GM04504 (cell line): ENCODE data around the gene AJUBA.
"Not testable (repeated sequence)": the region's sequence is repeated elsewhere in the genome, so short reads cannot be mapped to it uniquely, and the experiment has no call there.

Source experiments
- DNase-seq: peaks from one replicate; pipeline ENCODE4 v3.0.0-alpha.2; 2012; ENCODE audit warnings: low read depth

Gene AJUBA

DNA sequence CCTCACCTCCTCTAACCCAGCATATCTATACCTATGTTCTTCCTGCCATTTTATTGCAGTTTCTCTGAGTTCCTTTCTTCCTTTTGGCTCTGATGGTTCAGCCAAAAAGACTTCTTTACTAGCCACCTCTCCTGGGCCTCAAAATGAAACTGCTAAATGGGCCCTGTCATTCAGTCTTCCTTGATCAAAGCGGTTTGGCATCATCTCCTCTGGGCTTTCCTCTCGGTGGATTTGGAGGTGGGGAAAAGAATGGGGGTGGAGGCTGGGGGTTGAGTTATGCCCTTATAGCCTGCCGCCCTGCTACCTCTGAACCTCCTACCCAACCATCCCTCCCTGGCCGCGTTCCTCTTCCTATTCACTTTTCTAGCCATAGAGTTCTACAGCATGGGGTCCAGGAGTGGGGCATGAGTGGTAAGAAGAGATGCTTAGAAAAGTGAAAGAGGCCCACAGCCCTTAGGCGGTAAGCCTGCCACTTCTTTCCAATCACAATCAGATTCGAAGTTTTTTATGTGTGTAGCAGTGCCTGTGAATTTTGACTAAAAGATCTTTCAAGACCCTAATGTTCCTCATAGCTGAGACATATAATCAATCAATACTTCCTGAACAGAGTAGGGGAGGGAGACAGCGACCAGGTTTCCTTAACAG, 2.5 kb downstream of the AJUBA start:
- DNase-seq = no peak

DNA sequence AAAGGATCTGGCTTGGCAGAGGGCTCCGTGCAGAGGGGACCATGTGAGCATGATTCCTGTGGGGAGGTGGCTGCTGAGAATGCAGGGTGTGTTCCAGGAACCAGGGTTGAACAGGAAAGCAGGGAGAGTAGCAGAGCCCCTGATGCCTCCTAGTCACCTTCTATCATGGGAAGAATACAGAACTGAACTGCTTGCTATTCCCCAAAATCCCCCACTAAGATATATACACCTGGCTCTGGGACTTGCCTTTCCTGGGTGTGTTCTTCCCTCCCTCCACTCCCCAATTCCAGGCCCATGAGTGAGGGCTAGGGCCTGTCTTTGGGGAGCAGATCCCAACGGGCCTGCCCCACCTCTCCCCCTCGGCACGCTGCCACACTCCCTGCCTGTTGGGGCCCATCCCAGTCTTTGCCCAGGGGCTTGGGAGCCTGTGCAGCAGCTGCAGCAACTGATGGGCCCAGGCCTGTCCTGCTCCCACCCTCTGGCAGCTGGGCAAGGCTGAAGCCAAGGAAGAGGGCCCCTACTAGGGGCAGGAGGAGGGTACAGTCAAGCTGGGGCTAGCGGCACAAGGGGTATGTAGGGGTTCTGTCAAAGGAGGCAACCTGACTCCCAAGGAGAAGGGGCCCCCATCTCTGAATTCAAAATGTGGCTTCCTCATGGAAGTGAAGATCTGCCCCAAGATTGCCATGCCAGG, 3.2 kb downstream of the AJUBA start:
- DNase-seq = no peak

DNA sequence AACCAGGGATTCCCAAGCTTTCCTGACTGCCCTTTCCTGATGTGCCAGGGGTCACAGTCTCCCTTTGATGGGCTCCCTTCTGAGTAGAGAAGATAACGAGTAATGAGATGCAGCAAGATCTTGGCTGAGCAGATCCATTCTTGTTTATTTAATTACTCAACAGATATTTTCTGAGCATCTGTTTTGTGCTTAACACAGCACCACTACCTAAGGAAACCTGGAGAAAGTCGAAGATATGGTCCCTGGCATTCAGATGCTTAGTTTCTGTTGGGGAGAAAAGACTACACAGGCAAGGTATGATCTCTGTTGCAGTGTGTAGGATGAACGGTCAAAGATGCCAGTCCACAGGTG, 3.9 kb downstream of the AJUBA start:
- DNase-seq = no peak

DNA sequence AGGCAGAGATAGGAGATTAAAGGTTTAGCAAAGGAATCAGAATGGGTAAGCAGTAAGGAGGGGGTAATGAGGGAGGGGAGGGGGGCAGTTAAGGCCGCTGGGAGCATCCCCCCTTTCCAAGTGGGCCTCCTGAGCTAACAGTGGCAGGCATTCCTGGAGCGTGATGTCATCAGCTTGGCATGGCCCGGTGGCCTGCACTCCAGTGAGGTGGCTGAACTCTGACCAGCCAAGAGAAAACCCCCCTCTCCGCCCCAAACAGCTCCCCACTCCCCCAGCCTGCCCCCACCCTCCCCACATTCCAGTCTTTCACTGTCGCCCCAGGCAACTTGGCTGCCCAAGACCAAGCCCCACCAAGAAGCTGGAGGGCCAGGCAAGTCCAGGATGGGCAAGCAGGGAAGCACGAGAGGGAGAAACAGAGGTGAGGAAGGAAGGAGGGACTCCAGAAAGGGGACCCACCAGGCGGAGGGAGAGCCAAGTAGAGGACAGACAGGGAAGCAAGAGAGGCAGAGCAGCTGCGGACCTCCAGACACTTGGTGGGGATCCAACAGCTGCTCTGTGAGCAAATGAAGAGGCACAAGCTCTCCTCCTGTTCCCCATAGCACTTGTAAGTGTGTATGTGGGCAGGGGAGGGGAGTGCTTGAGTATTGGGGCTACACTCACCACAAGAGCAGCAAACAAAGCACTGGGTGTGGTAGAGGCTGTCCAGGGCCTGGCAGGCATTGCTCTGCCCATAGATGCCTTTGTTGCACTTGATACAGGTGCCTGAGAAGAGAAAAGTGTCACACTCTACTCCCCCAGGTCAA, 4.5 kb downstream of the AJUBA start:
- DNase-seq = no peak

DNA sequence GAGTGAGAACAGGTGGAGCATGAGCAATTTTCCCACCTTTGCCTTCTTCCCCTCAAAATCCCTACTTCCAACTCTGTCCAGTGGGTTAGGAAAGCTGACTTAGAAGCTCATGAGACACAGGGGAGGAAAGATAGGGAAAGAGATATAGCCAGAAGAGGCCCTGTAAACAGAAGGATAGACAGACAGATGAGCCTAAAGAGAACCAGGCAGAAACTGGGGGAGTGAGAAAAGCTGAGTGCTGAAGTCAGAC, 5.0 kb downstream of the AJUBA start:
- no peak for DNase-seq

DNA sequence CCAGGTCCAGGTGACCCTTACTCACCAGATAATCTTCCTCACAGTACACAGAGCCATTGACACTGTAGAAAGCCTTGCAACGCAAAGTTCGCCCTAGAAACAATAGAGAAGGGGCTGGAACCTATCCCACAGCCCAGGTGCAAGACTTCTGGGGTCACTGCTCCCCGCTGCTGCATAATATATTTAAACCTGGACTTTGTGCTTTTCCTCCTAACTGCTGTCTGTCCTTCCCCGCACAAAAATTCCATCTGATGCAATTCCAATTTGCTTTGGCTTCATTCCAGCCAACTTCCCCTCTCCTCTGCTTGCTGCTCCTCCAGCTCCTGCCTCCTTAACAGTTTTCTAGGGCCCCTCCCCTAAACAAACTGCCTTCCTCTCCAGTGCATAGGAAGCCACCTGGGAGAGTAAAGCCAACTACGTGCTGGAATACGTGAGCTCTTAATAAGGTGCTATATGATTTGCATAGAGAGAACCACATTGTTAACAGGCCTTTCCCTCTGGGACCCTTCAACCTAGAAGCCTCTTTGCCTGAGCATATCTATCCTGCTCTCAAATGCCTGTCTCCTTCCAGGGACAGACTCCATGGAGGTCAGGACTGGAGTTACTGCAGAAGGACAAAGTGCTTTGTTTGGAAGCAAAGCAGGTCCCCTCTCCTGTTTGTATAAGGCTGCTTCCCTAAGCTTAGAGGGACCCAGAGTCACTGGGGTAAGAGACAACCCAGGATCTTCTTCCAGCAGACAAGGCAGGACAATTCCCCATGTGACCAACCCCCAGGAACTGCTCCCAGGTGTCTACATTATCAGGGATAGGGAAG, 5.5 kb downstream of the AJUBA start:
- DNase-seq = no peak

DNA sequence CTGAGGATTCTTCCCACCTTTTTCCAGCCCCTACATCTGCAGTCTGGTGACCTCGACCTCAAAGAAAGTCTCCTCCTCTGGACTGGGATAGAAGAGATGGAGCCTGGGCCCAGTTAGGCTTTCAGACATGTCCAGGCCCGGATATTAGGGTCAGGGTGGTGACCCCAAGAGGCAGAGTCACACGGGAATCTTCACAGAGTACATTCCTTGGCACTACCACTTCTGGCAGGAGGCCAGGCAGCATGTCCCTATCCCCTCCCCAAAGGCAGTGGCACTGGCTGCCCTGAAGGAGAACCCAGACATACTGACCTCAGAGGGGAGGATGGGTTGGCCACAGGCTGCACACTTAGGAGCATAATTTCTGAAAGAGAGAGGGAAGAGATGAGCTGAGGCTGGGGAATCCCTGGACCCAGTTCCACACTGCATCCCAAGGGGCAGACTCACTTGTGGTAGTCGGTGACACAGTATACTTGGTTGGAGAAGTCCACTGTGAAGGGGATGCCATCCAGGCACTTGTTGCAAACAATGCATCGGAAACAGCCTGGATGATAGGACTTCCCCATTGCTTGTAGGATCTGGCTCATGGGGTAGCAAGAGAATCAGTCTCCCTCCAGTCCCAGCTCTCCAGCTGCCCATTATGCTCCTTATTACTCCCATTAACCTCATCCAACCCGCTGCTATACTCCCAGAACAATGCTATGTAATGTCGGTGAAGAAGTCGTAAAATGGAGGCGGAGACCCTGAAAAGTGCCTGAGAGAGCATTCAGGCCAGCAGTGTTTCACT, 7.6 kb downstream of the AJUBA start:
- no peak for DNase-seq

DNA sequence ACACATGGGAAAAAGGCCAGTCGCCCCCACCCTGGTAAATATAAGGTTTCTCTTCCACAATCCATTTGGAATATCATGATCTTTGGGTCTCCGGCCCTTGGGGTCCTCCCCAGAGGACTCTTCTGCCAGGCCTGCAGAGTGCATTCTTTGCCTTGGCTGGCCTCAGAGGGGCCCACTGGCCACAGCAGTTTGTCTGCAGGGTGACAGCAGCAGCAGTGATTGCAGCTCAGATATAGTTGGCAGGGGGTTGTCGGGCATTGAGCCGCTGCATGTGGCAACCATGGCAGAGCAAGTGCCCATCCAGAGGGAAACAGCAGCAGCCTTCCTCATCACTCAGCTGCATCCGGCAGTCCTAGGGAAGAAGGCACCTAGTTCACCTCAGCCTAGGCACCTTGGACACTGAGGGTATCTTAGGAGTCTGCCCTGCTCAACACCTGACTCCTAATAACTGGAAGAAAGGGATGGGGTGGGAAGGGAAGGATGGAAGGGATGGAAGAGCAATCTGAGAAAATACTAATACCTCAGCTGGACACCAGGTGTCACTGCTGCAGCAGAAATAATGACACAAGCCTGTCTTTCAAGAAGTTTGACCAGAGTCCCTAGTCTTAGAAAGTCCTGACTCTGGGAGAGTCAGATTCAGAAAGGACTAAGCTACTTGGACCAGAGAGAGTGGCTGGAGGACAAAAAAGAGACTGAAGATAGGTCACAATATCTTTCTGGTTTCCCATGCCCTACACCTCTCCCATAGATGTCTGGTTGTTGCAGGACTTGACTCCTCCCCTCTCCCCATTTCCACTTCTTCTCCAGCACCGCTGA, 8.9 kb downstream of the AJUBA start:
- DNase-seq = no peak

DNA sequence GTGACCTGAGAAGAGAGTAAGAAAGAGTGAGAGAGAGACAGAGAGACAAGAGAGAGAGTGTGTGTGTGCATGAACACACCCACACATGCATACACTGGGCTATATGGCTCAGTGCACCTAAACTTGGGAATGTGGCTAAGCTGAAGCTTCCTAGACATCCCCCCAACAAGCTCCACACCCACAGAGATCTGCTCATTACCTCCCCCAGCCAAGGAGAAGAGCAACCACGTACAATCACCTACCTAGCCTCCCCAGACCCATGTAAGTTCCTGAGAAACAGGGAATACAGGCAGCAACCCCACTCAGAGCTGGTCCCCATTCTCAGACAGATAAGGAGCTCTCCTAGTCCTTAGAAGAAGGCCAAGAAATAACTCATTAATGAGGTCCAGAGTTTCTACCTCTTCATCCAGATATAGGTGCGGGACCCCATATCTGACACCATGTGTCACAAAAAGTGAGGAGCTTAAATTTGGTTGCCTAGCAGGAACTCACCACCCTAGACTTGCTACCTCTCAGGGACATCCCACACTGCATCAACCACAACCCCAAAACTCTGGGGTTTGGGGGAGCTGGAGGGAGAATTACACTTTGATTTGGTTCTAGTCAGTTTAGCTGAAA, 9.9 kb downstream of the AJUBA start:
- no peak for DNase-seq

DNA sequence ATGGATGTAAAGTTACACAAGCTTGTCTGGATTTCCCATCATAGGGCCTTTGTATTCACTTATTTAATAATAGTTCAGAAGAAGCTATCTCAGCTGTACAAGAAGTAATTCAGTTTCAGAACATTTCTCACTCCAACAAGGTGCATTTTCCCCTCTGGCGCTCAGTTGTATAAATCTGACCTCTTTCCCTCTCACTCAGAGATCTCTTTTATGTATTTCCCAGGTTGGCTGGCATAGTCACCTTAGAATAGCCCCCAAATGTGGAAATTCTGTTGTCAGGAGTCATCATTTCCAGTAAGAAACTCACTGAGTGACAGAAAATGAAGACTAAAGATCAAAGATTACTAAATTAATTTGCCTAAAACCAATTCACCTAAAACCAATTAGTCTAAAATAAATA, 11.2 kb downstream of the AJUBA start:
- DNase-seq = no peak

DNA sequence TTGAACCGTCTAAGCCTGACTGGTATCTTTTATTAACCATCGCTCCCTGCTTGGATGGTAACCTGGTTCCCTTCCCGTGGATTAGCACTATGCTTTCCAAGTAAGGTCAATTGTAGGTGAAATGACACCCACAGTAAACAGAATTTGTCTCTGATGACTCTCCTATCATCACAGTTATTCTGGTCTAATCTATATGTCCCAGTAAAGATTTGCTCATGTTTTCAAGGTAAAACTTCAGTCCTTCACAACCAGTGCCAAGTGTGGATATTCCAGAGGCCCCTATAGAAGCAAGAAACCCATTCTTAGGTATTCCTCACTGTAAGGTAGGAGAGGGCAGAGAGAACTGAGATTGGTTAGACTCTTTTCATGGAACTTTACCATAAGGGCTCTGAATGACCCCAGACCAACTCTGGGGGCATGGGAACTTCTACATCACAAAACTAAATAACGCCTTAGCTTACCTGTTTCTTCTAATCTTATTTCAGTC, 15.5 kb downstream of the AJUBA start:
- no peak for DNase-seq

DNA sequence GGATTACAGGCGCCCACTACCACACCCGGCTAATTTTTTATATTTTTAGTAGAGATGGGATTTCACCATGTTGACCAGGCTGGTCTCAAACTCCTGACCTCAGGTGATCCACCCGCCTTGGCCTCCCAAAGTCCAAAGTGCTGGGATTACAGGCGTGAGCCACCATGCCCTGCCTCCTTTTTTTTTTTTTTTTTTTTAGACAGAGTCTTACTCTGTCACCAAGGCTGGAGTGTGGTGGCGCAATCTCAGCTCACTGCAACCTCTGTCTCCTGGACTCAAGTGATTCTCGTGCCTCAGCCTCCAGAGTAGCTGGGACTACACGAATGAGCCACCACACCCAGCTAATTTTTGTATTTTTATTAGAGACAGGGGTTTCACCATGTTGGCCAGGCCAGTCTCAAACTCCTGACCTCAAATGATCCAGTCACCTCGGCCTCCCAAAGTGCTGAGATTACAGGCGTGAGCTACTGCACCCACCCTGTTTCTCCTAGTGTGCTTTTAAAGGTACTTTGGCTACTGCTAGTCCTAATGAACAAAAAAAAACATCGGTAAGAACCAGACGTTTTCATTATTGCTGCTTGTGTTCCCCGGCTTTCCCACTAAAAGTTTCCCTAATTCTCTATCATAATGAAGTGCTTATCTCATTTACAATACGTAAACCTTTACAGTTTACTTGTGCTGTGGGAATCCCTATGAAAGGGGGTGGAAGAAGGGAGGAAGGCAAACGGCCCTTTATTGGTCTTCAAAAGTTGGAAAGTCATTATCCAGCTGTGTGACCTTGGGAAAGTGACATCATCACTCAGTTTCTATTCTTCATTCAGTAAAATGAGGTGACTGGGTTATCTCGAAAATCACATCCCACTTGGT, 16.2 kb downstream of the AJUBA start:
- DNase-seq = not testable (repeated sequence)

DNA sequence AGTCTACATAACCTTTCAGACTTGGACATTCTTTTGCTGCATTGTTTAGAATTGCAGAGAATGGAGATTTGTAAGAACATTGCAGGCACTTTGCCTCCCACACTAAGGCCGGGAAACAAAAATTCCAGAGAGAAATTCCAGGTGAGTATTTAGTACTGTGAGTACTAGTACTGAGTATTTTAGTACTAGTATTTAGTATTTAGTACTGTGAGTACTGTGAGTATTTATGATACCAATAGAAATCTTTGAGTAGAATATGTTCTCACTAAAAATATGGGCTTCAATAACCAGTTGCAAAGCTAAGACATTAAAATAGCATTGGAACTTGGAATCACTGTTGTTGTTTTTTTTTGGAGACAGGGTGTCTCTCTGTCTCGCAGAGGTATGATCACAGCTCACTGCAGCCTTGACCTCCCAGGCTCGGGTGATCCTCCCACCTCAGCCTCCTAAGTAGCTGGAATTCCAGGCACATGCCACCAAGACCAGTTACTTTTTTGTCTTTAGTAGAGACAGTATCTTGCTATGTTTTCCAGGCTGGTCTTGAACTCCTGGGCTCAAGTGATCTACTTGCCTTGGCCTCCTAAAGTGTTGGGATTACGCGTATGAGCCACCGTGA, 20.2 kb downstream of the AJUBA start:
- DNase-seq = no peak

DNA sequence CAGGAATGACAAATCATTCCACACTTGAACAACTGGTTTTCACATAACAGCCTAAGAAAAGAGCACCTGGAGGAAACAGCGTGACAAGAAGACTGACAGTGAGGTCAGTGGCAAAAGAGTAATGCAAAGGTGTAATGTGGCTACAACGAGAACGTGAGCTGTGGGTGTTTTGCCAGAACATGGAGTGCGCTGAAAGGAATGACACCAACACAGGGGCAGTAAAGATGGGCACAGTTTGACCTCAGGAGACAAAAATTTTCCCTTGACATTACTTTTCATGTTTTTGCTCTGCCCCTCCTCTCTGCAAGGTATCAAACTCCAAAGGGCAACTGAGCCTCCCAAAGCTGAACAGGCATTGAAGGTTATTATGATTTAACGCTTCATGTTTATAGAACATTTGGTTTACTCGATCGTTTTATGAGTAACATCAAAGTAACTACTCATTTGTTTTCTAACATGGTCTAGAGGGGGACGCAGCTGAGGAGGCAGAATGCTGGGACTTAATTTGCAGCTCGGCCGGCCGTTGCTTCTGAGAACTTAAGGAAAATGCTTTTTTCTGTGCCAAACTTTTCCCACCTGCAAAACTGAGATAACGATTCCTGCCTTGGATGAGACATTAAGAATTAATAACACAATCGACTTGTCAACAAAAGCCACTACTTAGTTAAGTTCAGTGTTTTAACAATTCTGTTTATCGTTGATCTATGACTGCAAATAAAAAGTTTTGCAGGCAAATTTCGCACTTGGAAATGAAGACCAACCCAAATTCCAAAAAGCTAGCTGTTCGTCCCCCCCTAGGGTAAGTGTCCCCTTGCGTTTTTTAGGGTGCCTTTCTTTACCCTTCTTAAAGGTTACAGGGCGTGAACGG, 26.4 kb downstream of the AJUBA start:
- DNase-seq = no peak

DNA sequence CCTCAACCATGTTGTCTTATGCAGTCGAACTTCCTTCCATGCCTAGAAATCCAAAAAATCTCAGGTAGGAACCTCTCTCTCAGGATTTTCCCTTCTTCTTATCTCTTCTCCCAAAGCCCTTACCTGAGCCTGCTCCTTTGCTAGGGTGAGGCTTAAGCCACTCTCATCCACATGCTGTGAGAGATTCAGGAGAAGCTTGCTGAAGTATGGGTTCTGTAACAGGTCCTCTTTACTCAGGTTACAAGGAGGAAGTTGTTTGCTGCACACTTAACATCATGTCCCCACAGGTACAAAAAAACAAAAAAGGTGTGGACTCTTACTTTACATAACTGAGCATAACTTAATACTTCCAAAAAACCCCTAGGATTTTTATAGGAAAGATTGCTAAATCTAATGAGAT, 29.9 kb downstream of the AJUBA start:
- no peak for DNase-seq

DNA sequence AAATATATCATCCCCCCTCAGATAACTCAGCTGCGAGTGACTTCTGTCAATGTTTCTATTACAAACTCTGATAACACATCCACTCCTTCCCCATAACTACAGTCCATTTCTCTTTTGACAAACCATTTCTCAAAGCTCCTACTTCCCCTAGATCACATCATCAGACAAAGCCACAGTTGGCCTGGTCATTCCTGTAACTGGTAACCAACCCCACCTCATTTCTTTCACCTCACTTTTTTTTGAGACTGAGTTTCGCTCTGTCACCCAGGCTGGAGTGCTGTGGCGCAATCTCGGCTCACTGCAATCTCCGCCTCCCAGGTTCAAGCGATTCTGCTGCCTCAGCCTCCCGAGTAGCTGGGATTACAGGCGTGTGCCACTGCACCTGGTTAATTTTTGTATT, 30.6 kb downstream of the AJUBA start:
- not testable (repeated sequence) for DNase-seq

DNA sequence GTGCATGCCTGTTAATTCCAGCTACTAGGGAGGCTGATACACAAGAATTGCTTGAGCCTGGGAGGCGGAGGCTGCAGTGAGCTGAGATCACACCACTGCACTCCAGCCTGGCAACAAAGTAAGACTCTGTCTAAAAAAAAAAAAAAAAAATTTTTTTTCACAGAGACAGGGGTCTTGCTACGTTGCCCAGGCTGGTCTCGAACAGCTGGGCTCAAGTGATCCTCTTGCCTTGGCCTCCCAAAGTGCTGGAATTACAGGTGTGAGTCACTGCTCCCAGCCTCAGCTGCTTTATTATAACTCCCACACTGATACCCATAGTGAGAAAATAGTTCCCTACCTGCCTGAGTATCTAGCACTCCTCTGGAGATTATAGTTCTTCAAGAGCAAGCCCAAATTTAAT, 36.7 kb downstream of the AJUBA start:
- no peak for DNase-seq

DNA sequence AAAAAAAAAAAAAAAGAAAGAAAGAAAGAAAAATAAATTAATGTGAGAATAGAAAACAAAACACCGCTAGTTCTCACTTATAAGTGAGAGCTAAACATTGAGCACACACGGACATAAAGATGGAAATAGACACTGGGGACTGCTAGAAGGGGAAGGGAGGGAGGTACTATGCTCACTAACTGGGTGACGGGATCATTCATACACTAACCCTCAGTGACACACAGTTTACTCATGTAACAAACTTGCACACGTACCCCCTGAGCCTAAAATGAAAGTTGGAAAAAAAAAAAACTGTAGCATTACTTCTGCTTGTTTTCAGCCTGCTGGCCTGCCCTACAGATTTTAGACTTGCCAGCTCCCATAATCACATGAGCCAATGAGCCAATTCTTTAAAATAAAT, 42.7 kb downstream of the AJUBA start:
- DNase-seq = no peak
